ENCODE results near the gene WDR91. TPM values are rescaled to one million over a fixed set of nuclear protein-coding genes. Genes with fewer than 3 reads are reported as not detected.
"Not testable (repeated sequence)": the region's sequence is repeated elsewhere in the genome, so short reads cannot be mapped to it uniquely, and the experiment has no call there.

Gene WDR91
- total RNA-seq, 1 donor from 2014 or later: 23.1 TPM

DNA sequence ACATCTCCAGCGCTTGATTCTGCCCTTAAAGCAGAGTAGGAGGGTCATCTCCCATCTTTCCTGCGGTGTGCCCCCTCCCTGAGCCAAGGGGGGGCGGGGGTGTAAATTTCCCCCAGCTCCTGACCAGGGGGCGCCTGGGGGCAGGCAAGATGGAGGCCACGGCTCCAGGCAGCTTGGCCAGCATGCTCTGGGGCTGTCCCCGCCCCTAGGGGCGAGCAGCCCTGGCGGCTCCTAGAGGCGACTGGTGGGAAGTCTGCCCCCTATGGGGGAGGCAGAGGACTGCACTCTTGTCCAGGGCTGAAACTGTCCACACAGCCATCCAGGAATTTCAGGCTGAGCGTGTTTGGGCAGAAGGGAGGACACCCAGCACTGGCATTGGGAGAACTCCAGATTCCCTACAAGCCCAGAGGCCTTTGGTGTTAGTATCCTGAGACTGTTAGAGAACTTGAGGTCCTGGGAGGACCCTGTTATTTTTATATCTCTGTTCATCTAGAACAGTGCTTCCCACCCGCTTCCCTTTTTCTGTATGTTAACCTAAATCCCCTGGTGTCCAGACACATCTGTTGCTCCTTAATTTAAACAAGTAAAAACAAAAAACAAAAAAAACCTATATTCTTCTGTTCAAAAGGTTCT, 26.9 kb upstream of the WDR91 start:
- H3K4me1 Mint-ChIP-seq (ENCODE audit: low read depth): no peaks in the 10 kb centered on the region

DNA sequence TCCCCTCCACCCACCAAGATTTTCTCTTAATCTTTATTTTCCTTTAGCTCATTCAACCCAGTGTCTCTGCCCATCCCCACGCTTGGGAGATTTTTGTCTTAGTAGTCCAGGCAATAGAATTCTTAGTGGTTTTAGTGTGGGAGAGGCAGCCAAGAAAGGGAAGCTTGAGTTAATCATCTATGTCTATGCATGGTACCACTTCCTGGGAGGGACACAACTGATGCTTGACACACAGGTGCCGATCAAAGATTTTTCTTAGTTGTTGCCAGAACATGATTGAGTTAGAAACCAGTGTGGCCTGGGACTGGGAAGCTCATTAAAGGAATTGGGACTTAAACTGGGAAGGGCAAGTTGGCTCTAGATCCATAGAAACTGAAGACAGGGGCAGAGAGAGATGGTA, 25.4 kb upstream of the WDR91 start:
- no peak for DNase-seq (ENCODE audit: low spot score, unreplicated experiment)
- Mint-ChIP-seq H3K27ac (no peak overlapping the region), H3K4me3 (ENCODE audit: low read depth) (no peak overlapping the region), H3K36me3 (ENCODE audit: insufficient read depth) (no peaks in the 10 kb centered on the region), H3K4me1 (ENCODE audit: low read depth) (no peaks in the 10 kb centered on the region), H3K27me3 (peaks cover 3% of the 10 kb centered on the region), H3K9me3 (ENCODE audit: low read depth) (no peaks in the 10 kb centered on the region)
- TF ChIP-seq, protein P1, sequence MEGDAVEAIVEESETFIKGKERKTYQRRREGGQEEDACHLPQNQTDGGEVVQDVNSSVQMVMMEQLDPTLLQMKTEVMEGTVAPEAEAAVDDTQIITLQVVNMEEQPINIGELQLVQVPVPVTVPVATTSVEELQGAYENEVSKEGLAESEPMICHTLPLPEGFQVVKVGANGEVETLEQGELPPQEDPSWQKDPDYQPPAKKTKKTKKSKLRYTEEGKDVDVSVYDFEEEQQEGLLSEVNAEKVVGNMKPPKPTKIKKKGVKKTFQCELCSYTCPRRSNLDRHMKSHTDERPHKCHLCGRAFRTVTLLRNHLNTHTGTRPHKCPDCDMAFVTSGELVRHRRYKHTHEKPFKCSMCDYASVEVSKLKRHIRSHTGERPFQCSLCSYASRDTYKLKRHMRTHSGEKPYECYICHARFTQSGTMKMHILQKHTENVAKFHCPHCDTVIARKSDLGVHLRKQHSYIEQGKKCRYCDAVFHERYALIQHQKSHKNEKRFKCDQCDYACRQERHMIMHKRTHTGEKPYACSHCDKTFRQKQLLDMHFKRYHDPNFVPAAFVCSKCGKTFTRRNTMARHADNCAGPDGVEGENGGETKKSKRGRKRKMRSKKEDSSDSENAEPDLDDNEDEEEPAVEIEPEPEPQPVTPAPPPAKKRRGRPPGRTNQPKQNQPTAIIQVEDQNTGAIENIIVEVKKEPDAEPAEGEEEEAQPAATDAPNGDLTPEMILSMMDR (IDR thresholded peaks at IDR 0.05; ENCODE audit: unreplicated experiment): no peak

More for the DNA sequence above, 26.9 kb upstream of the WDR91 start:
- Mint-ChIP-seq H3K9me3 (ENCODE audit: low read depth) (no peaks in the 10 kb centered on the region), H3K4me3 (ENCODE audit: low read depth) (no peak overlapping the region), H3K36me3 (ENCODE audit: insufficient read depth) (no peaks in the 10 kb centered on the region), H3K27me3 (peaks cover 6% of the 10 kb centered on the region), H3K27ac (no peak overlapping the region)
- TF ChIP-seq, protein P1 (IDR thresholded peaks at IDR 0.05; ENCODE audit: unreplicated experiment): peak; percentile 39
- no peak for DNase-seq (ENCODE audit: low spot score, unreplicated experiment)

DNA sequence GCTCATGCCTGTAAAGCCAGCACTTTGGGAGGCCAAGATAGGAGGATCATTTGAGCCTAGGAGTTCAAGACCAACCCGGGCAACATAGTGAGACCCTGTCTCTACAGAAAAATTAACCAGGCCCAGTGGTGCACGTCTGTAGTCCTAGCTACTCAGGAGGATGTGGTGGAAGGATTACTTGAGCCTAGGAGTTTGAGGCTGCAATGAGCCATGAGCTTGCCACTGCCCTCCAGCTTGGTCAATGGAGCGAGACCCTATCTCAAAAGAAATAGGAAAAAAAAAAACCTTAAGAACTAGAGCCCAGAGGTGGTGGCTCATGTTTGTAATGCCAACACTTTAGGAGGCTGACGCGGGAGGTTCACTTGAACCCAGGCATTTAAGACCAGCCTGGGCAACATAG, 24.5 kb upstream of the WDR91 start:
- TF ChIP-seq, protein P1 (IDR thresholded peaks at IDR 0.05; ENCODE audit: unreplicated experiment): no peak
- H3K27ac Mint-ChIP-seq: no peak overlapping the region
- H3K36me3 Mint-ChIP-seq (ENCODE audit: insufficient read depth): no peaks in the 10 kb centered on the region
- H3K9me3 Mint-ChIP-seq (ENCODE audit: low read depth): no peaks in the 10 kb centered on the region
- H3K4me1 Mint-ChIP-seq (ENCODE audit: low read depth): no peaks in the 10 kb centered on the region
- H3K27me3 Mint-ChIP-seq: peaks cover 3% of the 10 kb centered on the region
- DNase-seq (ENCODE audit: low spot score, unreplicated experiment): no peak
- no peak overlapping the region for H3K4me3 Mint-ChIP-seq (ENCODE audit: low read depth)

DNA sequence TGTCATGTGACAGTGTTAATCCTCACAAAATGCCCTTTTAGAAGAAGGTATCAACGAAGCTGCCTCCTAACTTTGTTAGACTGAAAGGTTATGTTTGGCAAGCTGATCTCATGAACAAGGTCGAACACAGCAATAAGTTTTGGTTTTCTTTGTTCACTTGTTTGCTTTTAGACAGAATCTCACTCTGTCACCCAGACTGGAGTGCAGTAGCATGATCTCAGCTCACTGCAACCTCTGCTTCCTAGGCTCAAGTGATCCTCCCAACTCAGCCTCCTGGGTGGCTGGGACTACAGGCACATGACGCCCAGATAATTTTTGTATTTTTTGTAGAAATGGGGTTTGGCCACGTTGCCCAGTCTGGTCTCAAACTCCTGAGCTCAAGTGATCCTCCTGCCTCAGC, 23.4 kb upstream of the WDR91 start:
- Mint-ChIP-seq H3K36me3 (ENCODE audit: insufficient read depth) (no peaks in the 10 kb centered on the region), H3K4me3 (ENCODE audit: low read depth) (no peak overlapping the region), H3K27me3 (peaks cover 3% of the 10 kb centered on the region), H3K4me1 (ENCODE audit: low read depth) (no peaks in the 10 kb centered on the region), H3K27ac (no peak overlapping the region), H3K9me3 (ENCODE audit: low read depth) (no peaks in the 10 kb centered on the region)
- no peak for DNase-seq (ENCODE audit: low spot score, unreplicated experiment)
- TF ChIP-seq, protein P1 (IDR thresholded peaks at IDR 0.05; ENCODE audit: unreplicated experiment): no peak

DNA sequence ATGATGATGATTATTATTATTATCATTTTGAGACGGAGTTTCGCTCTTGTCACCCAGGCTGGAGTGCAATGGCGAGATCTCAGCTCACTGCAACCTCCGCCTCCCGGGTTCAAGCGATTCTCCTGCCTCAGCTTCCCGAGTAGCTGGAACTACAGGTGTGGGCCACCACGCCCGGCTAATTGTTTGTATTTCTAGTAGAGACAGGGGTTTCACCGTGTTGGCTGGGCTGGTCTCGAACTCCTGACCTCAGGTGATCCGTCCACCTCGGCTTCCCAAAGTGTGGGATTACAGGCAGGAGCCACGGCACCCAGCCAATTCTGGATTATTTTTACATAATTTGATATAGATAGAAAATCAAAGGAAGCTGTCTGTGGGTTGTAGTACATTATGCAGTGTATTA, 22.8 kb upstream of the WDR91 start:
- H3K9me3 Mint-ChIP-seq (ENCODE audit: low read depth); H3K36me3 Mint-ChIP-seq (ENCODE audit: insufficient read depth); H3K27me3 Mint-ChIP-seq; H3K4me3 Mint-ChIP-seq (ENCODE audit: low read depth); DNase-seq (ENCODE audit: low spot score, unreplicated experiment); H3K27ac Mint-ChIP-seq; H3K4me1 Mint-ChIP-seq (ENCODE audit: low read depth): not testable (repeated sequence)

DNA sequence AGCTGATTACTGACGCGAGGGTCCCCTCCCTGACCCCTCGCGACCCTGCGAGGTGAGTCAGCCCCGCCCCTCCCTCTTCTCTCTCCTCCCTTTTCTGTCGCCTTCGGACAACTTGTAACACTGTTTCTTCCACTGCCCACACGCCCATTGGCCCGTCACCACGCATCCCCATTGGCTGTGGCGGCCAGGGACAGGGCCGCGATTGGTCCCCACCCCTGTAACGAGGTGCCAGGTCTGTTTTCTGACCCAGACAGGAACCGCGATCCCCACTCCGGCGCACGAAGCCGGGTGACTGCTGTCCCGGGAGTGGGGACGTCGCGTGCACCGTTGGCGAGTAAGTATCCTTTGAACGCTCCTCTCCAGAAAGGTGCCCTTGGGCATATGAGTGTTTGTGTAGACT, 22.2 kb upstream of the WDR91 start, which contains the start of gene STRA8:
TSS of gene STRA8 (plus strand) at position 269 of the 400 bp plus-strand sequence. CDS start 6,687 bp downstream, outside the sequence.
- peaks cover 3% of the 10 kb centered on the region for H3K27me3 Mint-ChIP-seq
- no peak within 1 kb of the TSS for H3K27ac Mint-ChIP-seq
- H3K4me1 Mint-ChIP-seq (ENCODE audit: low read depth): no peaks in the 10 kb centered on the region
- no peak for DNase-seq (ENCODE audit: low spot score, unreplicated experiment)
- no peaks in the 10 kb centered on the region for H3K36me3 Mint-ChIP-seq (ENCODE audit: insufficient read depth)
- TF ChIP-seq, protein P1 (IDR thresholded peaks at IDR 0.05; ENCODE audit: unreplicated experiment): no peak
- no peaks in the 10 kb centered on the region for H3K9me3 Mint-ChIP-seq (ENCODE audit: low read depth)
- no peak within 1 kb of the TSS for H3K4me3 Mint-ChIP-seq (ENCODE audit: low read depth)
